AG09319 (cell line): ENCODE results near the gene LIN54.

Source experiments
- DNase-seq: peaks from one replicate; pipeline ENCODE4 v3.0.0-alpha.2; 2010; ENCODE audit warnings: low read depth; ENCODE audit errors: extremely low read depth
- CTCF ChIP-seq: IDR thresholded peaks from 2 replicates; pipeline ENCODE4 v1.5.1; 2011; ENCODE audit warnings: low read depth, mild to moderate bottlenecking, inconsistent platforms, low read length, moderate library complexity

Gene LIN54

GRCh38 chr4:82905205-82905604 lies 105.4 kb downstream of the LIN54 start:
- DNase-seq, result no peak
- no peak for TF ChIP-seq CTCF

- no peak for DNase-seq
Measured at GRCh38 chr4:82903737-82904136, 106.9 kb downstream of the LIN54 start.

GRCh38 chr4:82901183-82901718 lies 109.4 kb downstream of the LIN54 start:
- no peak for DNase-seq

More at GRCh38 chr4:82903737-82904136, 106.9 kb downstream of the LIN54 start:
- no peak for TF ChIP-seq CTCF

GRCh38 chr4:82900411-82901182 lies 110.0 kb downstream of the LIN54 start, which contains the start of gene THAP9:
Gene THAP9 (plus strand): TSS chr4:82900735. CDS start chr4:82900803, 68 bp downstream.
- no peak for TF ChIP-seq CTCF
- DNase-seq, result peak; percentile 99

More at GRCh38 chr4:82901183-82901718, 109.4 kb downstream of the LIN54 start:
- no peak for TF ChIP-seq CTCF

GRCh38 chr4:82900066-82900410 lies 110.6 kb downstream of the LIN54 start:
- DNase-seq, result no peak
- TF ChIP-seq CTCF, result no peak

DNA sequence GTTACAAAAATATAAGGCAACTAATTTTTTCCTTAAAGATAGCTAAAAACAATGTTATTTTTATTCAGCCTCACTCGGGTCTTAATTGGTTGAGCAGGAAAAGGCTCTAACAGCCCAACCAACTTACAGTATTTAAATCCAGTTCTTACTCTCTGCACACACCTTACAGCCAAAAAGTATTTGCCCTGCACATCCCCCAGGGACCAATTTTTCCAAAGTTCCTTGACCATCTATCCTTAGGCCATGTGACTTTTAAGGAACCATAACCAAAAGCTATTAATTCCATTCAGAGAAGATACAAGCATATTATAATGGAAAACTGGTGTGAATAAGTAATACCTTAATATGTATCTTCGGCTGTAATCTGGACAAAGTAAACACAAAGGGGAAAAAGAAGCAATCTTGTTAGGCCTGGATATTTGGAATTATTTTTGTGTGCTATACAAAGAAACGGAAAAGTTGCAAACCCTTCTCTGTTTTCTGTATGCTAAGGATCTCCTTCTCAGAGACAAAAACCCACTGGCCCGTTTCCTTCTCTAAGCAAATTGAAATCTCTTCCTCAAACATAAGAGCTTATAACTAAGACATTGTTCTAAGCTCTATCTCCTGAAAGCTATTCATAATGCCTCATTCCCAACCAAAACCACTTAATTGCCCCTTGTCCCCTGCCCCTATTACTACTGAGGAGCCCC lies 111.1 kb downstream of the LIN54 start:
- DNase-seq, result no peak
- TF ChIP-seq CTCF, result no peak
